ENCODE data around the gene NXN. TPM values are rescaled to one million over a fixed set of nuclear protein-coding genes. Genes with fewer than 3 reads are reported as not detected.

Gene NXN
- 47.5 and 68.6 TPM in 2 replicates for total RNA-seq

GRCh38 chr17:979539-980405 lies at the start of gene NXN:
NXN (minus strand) TSS chr17:979776.

GRCh38 chr17:996554-997344 lies 17.2 kb upstream of the NXN start, which contains the start of gene TIMM22:
TIMM22 (plus strand) TSS chr17:997129; CDS start chr17:997143, 14 bp downstream.

GRCh38 chr17:781805-782731 lies 197.5 kb downstream of the NXN start, which contains the start of the genes GLOD4 and MRM3:
GLOD4 (minus strand) TSS chr17:782280; CDS start chr17:782255, 25 bp downstream.
MRM3 (plus strand) TSS chr17:782353; CDS start chr17:782379, 26 bp downstream.

GRCh38 chr17:752002-752619 lies 227.5 kb downstream of the NXN start, which contains the start of gene GEMIN4:
GEMIN4 (minus strand) TSS chr17:752264; CDS start chr17:752142, 122 bp downstream.

Other genes starting within 250 kb of the NXN start
- gene TLCD3A, start 247.2 kb downstream of the NXN start, total RNA-seq: 15.4 and 21.1 TPM in 2 replicates
- 4.4 and 7.5 TPM in 2 replicates for gene GEMIN4, start 227.5 kb downstream of the NXN start, total RNA-seq
- 25.5 and 42.4 TPM in 2 replicates for gene GLOD4, start 197.5 kb downstream of the NXN start, total RNA-seq
- gene MRM3, start 197.4 kb downstream of the NXN start, total RNA-seq: 13.5 and 14.4 TPM in 2 replicates
- 10.2 and 13.4 TPM in 2 replicates for gene TIMM22, start 17.4 kb upstream of the NXN start, total RNA-seq
- gene ABR, start 200.2 kb upstream of the NXN start, total RNA-seq: 38.4 and 55.0 TPM in 2 replicates